Hepatocyte (in vitro differentiated cells): Measurements from ENCODE around the gene SKAP1. TPM values are rescaled to one million over a fixed set of nuclear protein-coding genes. Genes with fewer than 3 reads are reported as not detected.

Experiments
- DNase-seq: peaks from one replicate; pipeline ENCODE4 v3.0.0-alpha.2; 2016; ENCODE audit warnings: low spot score
- H2AFZ ChIP-seq: fragments of 200-600 bp; sonication (generic); 2 replicates; pipeline ENCODE4 v1.6.0; 2016; ENCODE audit warnings: antibody characterized with exemption, mild to moderate bottlenecking
- H3K27ac ChIP-seq: fragments of 200-600 bp; sonication (generic); 2 replicates; pipeline ENCODE4 v1.5.1; 2016; ENCODE audit warnings: mild to moderate bottlenecking
- H3K27me3 ChIP-seq: fragments of 200-600 bp; sonication (generic); 2 replicates; pipeline ENCODE4 v1.6.1; 2016
- H3K36me3 ChIP-seq: fragments of 200-600 bp; sonication (generic); replicated peaks from 2 replicates; pipeline ENCODE4 v1.5.1; 2016; ENCODE audit warnings: low read depth; ENCODE audit not compliant: insufficient read depth
- H3K4me1 ChIP-seq: fragments of 200-600 bp; sonication (generic); 2 replicates; pipeline ENCODE4 v1.5.1; 2016; ENCODE audit warnings: mild to moderate bottlenecking, moderate library complexity; ENCODE audit not compliant: insufficient read depth
- H3K4me2 ChIP-seq: fragments of 200-600 bp; sonication (generic); 2 replicates; pipeline ENCODE4 v1.6.0; 2016
- H3K4me3 ChIP-seq: fragments of 200-600 bp; sonication (generic); 2 replicates; pipeline ENCODE4 v1.5.1; 2016; ENCODE audit warnings: mild to moderate bottlenecking
- H3K79me2 ChIP-seq: fragments of 200-600 bp; sonication (generic); 2 replicates; pipeline ENCODE4 v1.6.0; 2017; ENCODE audit warnings: mild to moderate bottlenecking
- H3K9me2 ChIP-seq: fragments of 200-600 bp; sonication (generic); replicated peaks from 2 replicates; pipeline ENCODE4 v1.6.0; 2017; ENCODE audit warnings: mild to moderate bottlenecking; ENCODE audit not compliant: insufficient read depth
- H3K9me3 ChIP-seq: fragments of 200-600 bp; sonication (generic); 2 replicates; pipeline ENCODE4 v1.5.1; 2016; ENCODE audit warnings: low read depth, mild to moderate bottlenecking
- H4K20me1 ChIP-seq: fragments of 200-600 bp; sonication (generic); 2 replicates; pipeline ENCODE4 v1.6.0; 2016; ENCODE audit warnings: mild to moderate bottlenecking; ENCODE audit not compliant: insufficient read depth, poor library complexity, severe bottlenecking
- EZH2 ChIP-seq: fragments of 200-600 bp; sonication (generic); IDR thresholded peaks from 2 replicates; pipeline ENCODE4 v1.6.1; 2016; ENCODE audit warnings: antibody characterized with exemption, mild to moderate bottlenecking, borderline replicate concordance
- EZH2phosphoT487 ChIP-seq: fragments of 200-600 bp; sonication (generic); IDR thresholded peaks from one replicate; pipeline ENCODE4 v1.6.1; 2018; ENCODE audit warnings: antibody characterized with exemption, mild to moderate bottlenecking, low read depth, moderate library complexity; ENCODE audit not compliant: unreplicated experiment, severe bottlenecking
- WGBS: methylation state at CpG from one replicate; pipeline ENCODE4 v1.1.6; 2016; ENCODE audit warnings: low lambda C conversion rate; ENCODE audit errors: missing lambda C conversion rate; 5-methylcytosine and 5-hydroxymethylcytosine counted together
- polyA plus RNA-seq: library from polyadenylated mRNA; unstranded; fragments of >200 nt; fragmentation: Nextera tagmentation; extraction: Ambion mirVana; gene quantifications from 2 replicates; pipeline ENCODE4 v1.2.1, GENCODE V29; 2016
- total RNA-seq: library from RNA; depleted of rRNA; stranded (reverse); fragments of >200 nt; gene quantifications from 2 replicates; pipeline ENCODE4 v1.2.3, GENCODE V29; 2014
- TF ChIP-seq, protein P1 (sequence below): fragments of 200-600 bp; sonication (generic); IDR thresholded peaks from 2 replicates; pipeline ENCODE4 v1.5.1; 2016; ENCODE audit warnings: antibody characterized with exemption, mild to moderate bottlenecking; ENCODE audit not compliant: poor library complexity

Gene SKAP1
- total and polyA plus RNA-seq, 2 experiments from 2014 or later: 1.4 to 3.0 TPM

- H2AFZ ChIP-seq: no peak overlapping the region
- no peak overlapping the region for H3K4me2 ChIP-seq
- 48% methylated on average over 2 of the region's 2 CpGs for WGBS
- peaks cover 12% of the 10 kb centered on the region for H3K27me3 ChIP-seq
- H3K27ac ChIP-seq: no peak overlapping the region
- H3K79me2 ChIP-seq: no peaks in the 10 kb centered on the region
- no peaks in the 10 kb centered on the region for H3K4me1 ChIP-seq
- H4K20me1 ChIP-seq: no peaks in the 10 kb centered on the region
- no peak for DNase-seq
- no peaks in the 10 kb centered on the region for H3K9me2 ChIP-seq
- no peak overlapping the region for H3K4me3 ChIP-seq
- TF ChIP-seq EZH2 (no peak), EZH2phosphoT487 (no peak)
- TF ChIP-seq, protein P1, sequence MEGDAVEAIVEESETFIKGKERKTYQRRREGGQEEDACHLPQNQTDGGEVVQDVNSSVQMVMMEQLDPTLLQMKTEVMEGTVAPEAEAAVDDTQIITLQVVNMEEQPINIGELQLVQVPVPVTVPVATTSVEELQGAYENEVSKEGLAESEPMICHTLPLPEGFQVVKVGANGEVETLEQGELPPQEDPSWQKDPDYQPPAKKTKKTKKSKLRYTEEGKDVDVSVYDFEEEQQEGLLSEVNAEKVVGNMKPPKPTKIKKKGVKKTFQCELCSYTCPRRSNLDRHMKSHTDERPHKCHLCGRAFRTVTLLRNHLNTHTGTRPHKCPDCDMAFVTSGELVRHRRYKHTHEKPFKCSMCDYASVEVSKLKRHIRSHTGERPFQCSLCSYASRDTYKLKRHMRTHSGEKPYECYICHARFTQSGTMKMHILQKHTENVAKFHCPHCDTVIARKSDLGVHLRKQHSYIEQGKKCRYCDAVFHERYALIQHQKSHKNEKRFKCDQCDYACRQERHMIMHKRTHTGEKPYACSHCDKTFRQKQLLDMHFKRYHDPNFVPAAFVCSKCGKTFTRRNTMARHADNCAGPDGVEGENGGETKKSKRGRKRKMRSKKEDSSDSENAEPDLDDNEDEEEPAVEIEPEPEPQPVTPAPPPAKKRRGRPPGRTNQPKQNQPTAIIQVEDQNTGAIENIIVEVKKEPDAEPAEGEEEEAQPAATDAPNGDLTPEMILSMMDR: no peak
- no peaks in the 10 kb centered on the region for H3K36me3 ChIP-seq
- no peaks in the 10 kb centered on the region for H3K9me3 ChIP-seq
These were observed 227.1 kb downstream of the SKAP1 start for GRCh38 chr17:48202959-48203358.

DNA sequence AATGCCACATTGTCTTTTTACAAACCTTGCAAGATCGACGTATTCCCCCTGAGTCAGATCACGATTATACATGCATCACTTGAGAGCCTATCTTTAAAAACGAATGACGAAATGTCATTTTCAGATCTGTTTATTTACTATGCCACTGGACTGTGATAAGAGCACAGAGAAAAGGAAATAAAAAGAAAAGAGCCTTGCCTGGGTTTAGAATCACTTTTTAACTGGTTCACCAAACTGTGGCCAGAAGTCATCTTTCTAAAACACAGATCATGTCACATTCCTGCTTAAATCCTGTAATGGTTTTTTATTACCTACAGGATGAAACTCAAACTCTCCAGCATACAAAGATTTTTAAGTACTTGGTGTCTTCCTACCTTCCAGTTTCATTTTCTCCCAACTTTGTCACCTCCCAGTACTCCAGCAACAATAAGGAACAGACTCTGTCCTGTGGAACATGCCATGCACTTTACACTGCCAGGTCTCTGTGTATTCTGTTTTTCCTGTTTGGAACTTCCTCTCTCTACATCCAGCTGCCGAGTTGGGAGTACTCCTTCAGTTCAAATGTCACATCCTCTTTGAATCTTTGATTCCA, 231.0 kb downstream of the SKAP1 start:
- Histone ChIP-seq H3K4me2 (peak overlapping the region; percentile 49), H3K4me3 (no peak overlapping the region), H3K9me2 (no peaks in the 10 kb centered on the region), H3K79me2 (no peaks in the 10 kb centered on the region), H3K4me1 (no peaks in the 10 kb centered on the region), H3K36me3 (no peaks in the 10 kb centered on the region), H3K9me3 (no peaks in the 10 kb centered on the region), H3K27me3 (peaks cover 16% of the 10 kb centered on the region), H3K27ac (peak overlapping the region; percentile 14), H4K20me1 (no peaks in the 10 kb centered on the region), H2AFZ (no peak overlapping the region)
- DNase-seq: no peak
- TF ChIP-seq EZH2phosphoT487 (no peak), EZH2 (no peak)
- TF ChIP-seq, protein P1: no peak
- WGBS: 40% methylated on average over 6 of the region's 6 CpGs

- DNase-seq: no peak
- H3K4me2 ChIP-seq: no peak overlapping the region
- no peaks in the 10 kb centered on the region for H3K79me2 ChIP-seq
- H3K27ac ChIP-seq: no peak overlapping the region
- H3K9me3 ChIP-seq: no peaks in the 10 kb centered on the region
- H3K27me3 ChIP-seq: peaks cover 9% of the 10 kb centered on the region
- H3K9me2 ChIP-seq: no peaks in the 10 kb centered on the region
- no peaks in the 10 kb centered on the region for H4K20me1 ChIP-seq
- H3K36me3 ChIP-seq: no peaks in the 10 kb centered on the region
- no peak for TF ChIP-seq EZH2phosphoT487
- no peak for TF ChIP-seq EZH2
- TF ChIP-seq, protein P1: no peak
- no peak overlapping the region for H2AFZ ChIP-seq
- H3K4me3 ChIP-seq: no peak overlapping the region
- H3K4me1 ChIP-seq: no peaks in the 10 kb centered on the region
These were observed 234.1 kb downstream of the SKAP1 start for GRCh38 chr17:48195910-48196309.
